Astrocyte of the hippocampus (primary cell): ENCODE measurements around the gene USP32.
"Not testable (repeated sequence)": the region's sequence is repeated elsewhere in the genome, so short reads cannot be mapped to it uniquely, and the experiment has no call there.

Experiments used
- DNase-seq: peaks from one replicate; pipeline ENCODE4 v3.0.0; 2011; ENCODE audit warnings: low read depth, low spot score

The USP32 gene

GRCh38 chr17:60371818-60372510, 20.0 kb downstream of the USP32 start:
- no peak for DNase-seq

GRCh38 chr17:60371416-60371815, 20.5 kb downstream of the USP32 start:
- DNase-seq: no peak

- no peak for DNase-seq
Measured at GRCh38 chr17:60369727-60370126, 22.2 kb downstream of the USP32 start.

- no peak for DNase-seq
Measured at GRCh38 chr17:60363700-60364405, 28.1 kb downstream of the USP32 start.

- no peak for DNase-seq
Measured at GRCh38 chr17:60362329-60362728, 29.6 kb downstream of the USP32 start.

- DNase-seq: no peak
Measured at GRCh38 chr17:60361889-60362288, 30.0 kb downstream of the USP32 start.

GRCh38 chr17:60359415-60359814, 32.5 kb downstream of the USP32 start:
- no peak for DNase-seq

GRCh38 chr17:60358606-60359225, 33.2 kb downstream of the USP32 start:
- DNase-seq: no peak

GRCh38 chr17:60356940-60357339, 35.0 kb downstream of the USP32 start:
- no peak for DNase-seq

- no peak for DNase-seq
Measured at GRCh38 chr17:60355663-60356594, 36.0 kb downstream of the USP32 start.

- peak; percentile 70 for DNase-seq
Measured at GRCh38 chr17:60354223-60354622, 37.7 kb downstream of the USP32 start.

- DNase-seq: no peak
Measured at GRCh38 chr17:60353773-60354172, 38.2 kb downstream of the USP32 start.

- no peak for DNase-seq
Measured at GRCh38 chr17:60352569-60352968, 39.4 kb downstream of the USP32 start.

- no peak for DNase-seq
Measured at GRCh38 chr17:60352071-60352470, 39.9 kb downstream of the USP32 start.

GRCh38 chr17:60351012-60351695, 40.8 kb downstream of the USP32 start:
- DNase-seq: no peak

GRCh38 chr17:60348616-60349015, 43.3 kb downstream of the USP32 start:
- no peak for DNase-seq

- no peak for DNase-seq
Measured at GRCh38 chr17:60345233-60345632, 46.7 kb downstream of the USP32 start.

- not testable (repeated sequence) for DNase-seq
Measured at GRCh38 chr17:60342492-60342891, 49.4 kb downstream of the USP32 start.

- DNase-seq: no peak
Measured at GRCh38 chr17:60335289-60335688, 56.6 kb downstream of the USP32 start.

GRCh38 chr17:60333628-60334031, 58.3 kb downstream of the USP32 start:
- peak; percentile 30 for DNase-seq

- DNase-seq: not testable (repeated sequence)
Measured at GRCh38 chr17:60333072-60333471, 58.9 kb downstream of the USP32 start.
